Effector memory CD4-positive, alpha-beta T cell (primary cell): Measurements from ENCODE around the gene MYO16.

ENCODE experiments used
- DNase-seq, 3 donors: peaks; one replicate each; pipeline ENCODE4 v3.0.0-alpha.2; 2020
- H3K27ac ChIP-seq: 2 replicates; pipeline ENCODE4 v1.7.0; 2013; ENCODE audit warnings: mild to moderate bottlenecking, low read length, moderate library complexity; ENCODE audit not compliant: insufficient read depth, poor library complexity, severe bottlenecking
- H3K27me3 ChIP-seq: replicated peaks from 2 replicates; pipeline ENCODE4 v1.7.0; 2013; ENCODE audit warnings: mild to moderate bottlenecking, low read length; ENCODE audit not compliant: insufficient read depth, control insufficient read depth, poor library complexity, severe bottlenecking
- H3K36me3 ChIP-seq: 2 replicates; pipeline ENCODE4 v1.7.0; 2013; ENCODE audit warnings: mild to moderate bottlenecking, low read length, moderate library complexity; ENCODE audit not compliant: control insufficient read depth, insufficient read depth
- H3K4me1 ChIP-seq: 2 replicates; pipeline ENCODE4 v1.7.0; 2013; ENCODE audit warnings: low read length, mild to moderate bottlenecking; ENCODE audit not compliant: control insufficient read depth, insufficient read depth, poor library complexity, severe bottlenecking
- H3K4me3 ChIP-seq: 2 replicates; pipeline ENCODE4 v1.7.0; 2013; ENCODE audit warnings: low read length, low read depth, mild to moderate bottlenecking; ENCODE audit not compliant: insufficient read depth, poor library complexity, severe bottlenecking
- H3K9me3 ChIP-seq: 2 replicates; pipeline ENCODE4 v1.7.0; 2013; ENCODE audit warnings: mild to moderate bottlenecking, low read length, moderate library complexity; ENCODE audit not compliant: control insufficient read depth

Gene MYO16

DNA sequence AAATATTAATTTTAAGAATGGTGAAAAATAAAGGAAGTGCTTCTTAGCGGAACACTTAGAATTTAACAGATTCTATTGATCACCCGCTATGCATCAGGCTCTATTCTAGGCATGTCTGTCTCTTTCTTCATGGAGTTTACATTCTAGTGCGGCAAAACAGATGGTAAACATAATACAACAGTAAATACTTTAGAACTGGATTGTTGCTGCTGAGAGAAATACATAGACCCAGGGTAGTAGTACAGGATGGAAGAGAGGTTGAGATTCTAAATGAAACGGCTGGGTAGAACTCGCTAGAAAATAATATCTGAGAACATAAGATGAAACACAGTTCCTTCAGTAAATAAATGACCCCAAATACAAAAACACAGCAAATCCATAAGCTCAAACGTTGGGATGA is 498.7 kb downstream of the MYO16 start:
- Histone ChIP-seq H3K36me3 (no peaks in the 10 kb centered on the region), H3K27ac (no peak overlapping the region), H3K9me3 (no peaks in the 10 kb centered on the region), H3K27me3 (no peaks in the 10 kb centered on the region), H3K4me1 (no peaks in the 10 kb centered on the region), H3K4me3 (no peak overlapping the region)
- DNase-seq, result no peak

DNA sequence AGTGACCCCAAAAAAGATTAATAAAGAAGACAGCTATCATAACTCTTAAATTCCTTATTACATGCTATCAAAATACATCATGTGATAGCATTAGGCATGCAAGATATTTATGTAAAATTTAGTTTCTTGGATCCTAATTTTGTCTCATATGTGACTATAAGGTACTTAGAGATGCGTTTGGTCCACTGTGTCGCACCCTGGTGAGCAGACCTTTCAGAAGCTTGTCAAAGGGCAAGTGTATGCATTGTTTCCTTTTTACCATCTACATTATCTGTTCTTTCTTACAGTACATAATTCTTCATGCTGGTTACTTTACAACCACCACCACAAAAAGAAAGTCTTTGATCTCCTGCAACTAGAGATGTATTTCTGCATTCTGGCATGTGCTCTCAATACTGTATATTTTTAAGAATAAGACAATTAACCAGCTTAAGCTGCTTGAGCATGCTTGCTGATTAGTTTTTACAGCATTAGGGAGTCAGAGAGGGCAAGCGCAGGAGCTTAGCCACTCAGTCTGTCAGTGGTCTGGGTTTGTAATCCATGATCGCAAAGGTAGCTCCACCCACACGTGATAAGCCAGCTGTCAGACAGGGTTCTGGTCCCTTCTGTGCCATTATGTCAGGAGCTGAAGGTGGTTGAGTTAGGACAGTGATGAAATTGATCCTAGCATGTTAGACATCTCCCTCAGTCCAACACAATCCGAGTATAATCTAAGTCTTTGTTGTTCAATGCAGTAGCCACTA is 500.9 kb downstream of the MYO16 start:
- no peaks in the 10 kb centered on the region for H3K27me3 ChIP-seq
- no peak overlapping the region for H3K27ac ChIP-seq
- no peaks in the 10 kb centered on the region for H3K36me3 ChIP-seq
- H3K4me3 ChIP-seq, result no peak overlapping the region
- DNase-seq, result no peak
- no peaks in the 10 kb centered on the region for H3K9me3 ChIP-seq
- no peaks in the 10 kb centered on the region for H3K4me1 ChIP-seq

DNA sequence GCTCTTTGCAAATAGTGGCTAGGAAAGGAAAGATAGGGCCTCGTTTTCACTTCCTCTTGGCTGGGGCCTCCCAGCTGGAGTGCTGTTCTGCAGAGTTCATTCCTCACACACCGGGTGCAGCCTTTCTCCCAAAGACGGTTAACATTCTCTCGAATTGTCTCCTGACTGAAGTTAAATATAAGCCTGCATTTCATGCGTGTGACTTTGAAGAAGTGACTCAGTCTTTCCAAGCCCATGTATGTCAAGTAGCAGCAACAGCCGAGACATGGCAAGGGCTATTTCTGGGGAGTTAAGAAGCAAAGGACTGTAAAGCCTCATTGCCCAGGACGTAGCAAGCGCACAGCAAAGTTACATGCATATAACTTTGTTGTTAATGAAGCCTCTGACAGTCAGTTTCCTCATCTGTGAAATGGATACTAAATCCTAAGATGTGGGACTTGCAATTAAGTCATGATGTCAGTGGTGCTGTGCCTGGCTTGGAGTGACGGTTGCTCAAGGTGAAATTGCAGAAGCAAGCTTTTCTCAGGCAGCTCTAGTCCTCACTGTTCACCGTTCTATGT is 502.4 kb downstream of the MYO16 start:
- Histone ChIP-seq H3K9me3 (no peaks in the 10 kb centered on the region), H3K36me3 (no peaks in the 10 kb centered on the region), H3K4me3 (no peak overlapping the region), H3K27ac (no peak overlapping the region), H3K4me1 (no peaks in the 10 kb centered on the region), H3K27me3 (no peaks in the 10 kb centered on the region)
- DNase-seq, result no peak

DNA sequence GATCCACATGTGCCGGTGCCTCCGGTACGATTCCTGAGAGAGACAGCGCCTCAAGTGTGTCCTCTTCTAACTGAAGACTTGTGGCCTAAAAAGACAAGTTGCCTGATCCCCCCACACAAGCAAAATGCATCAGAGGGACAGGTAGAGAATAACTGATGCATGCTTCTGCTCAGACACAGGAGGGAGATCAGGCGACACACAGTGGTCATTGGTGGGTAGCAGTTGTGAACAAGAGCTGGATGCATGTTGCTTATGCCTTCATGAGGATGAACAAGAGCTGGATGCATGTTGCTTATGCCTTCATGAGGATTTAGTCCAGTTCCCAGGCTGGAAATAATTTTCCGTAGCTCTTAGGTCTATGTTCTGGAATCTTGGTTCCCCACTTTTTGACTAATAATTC is 505.6 kb downstream of the MYO16 start:
- Histone ChIP-seq H3K9me3 (no peaks in the 10 kb centered on the region), H3K36me3 (no peaks in the 10 kb centered on the region)

DNA sequence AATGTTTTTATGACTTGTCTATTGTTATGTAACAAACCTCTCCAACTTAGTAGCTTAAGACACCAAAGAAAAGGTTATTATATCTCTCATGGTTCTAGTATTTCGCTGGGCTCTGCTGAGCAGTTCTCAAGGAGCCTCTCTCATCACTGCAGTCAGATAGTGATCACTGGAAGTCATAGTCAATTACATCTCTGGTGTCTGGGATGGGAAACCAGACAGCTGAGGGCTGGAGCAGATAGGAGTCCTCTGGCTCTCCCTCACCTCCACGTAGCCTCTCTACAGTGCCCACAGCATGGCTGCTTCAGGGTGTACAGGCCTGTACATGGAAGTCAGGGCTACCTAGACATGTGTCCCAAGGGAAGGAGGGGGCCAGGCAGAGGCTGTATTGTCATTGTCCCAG is 507.5 kb downstream of the MYO16 start:
- H3K4me1 ChIP-seq, result no peaks in the 10 kb centered on the region
- H3K27me3 ChIP-seq, result no peaks in the 10 kb centered on the region

More for the DNA sequence above, 505.6 kb downstream of the MYO16 start:
- H3K4me1 ChIP-seq, result no peaks in the 10 kb centered on the region
- H3K27ac ChIP-seq, result no peak overlapping the region
- no peaks in the 10 kb centered on the region for H3K27me3 ChIP-seq
- H3K4me3 ChIP-seq, result no peak overlapping the region
- DNase-seq, result no peak

DNA sequence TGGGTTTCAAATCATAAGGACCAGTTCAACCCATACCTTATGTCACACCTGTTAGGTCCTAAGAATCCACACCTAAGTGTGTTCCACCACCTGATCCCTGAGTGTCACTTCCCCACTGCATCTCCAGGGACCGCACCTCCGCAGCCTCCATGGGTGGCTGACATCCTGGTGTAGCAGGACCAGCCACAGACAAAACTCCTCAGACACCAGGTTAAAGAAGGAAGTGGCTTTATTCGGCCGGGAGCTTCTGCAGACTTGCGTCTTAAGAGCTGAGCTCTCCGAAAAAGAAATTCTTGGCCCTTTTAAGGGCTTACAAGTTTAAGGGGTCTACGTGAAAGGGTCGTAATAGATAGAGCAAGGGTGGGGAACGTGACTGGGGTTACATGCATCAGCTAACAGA is 509.9 kb downstream of the MYO16 start:
- Histone ChIP-seq H3K4me1 (no peaks in the 10 kb centered on the region), H3K4me3 (no peak overlapping the region), H3K27me3 (no peaks in the 10 kb centered on the region), H3K9me3 (no peaks in the 10 kb centered on the region), H3K36me3 (no peaks in the 10 kb centered on the region), H3K27ac (no peak overlapping the region)
- DNase-seq, result no peak

More for the DNA sequence above, 507.5 kb downstream of the MYO16 start:
- Histone ChIP-seq H3K9me3 (no peaks in the 10 kb centered on the region), H3K4me3 (no peak overlapping the region), H3K27ac (no peak overlapping the region), H3K36me3 (no peaks in the 10 kb centered on the region)
- DNase-seq, result no peak

DNA sequence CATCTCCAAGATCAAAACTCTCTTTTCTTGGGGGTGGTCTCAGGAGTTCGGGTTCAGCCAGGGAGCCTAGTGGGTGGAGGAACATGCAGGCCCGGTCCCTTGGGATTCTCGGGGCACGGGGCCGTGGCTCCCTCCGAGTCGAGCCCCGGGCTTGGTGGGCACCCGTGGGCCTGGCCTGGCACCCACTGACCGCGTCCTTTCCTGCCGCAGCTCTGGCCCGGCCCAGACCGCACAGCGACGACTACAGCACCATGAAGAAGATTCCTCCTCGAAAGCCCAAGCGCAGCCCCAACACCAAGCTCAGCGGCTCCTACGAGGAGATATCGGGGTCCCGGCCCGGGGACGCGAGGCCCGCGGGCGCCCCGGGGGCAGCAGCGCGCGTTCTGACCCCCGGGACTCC is 510.6 kb downstream of the MYO16 start:
- no peaks in the 10 kb centered on the region for H3K4me1 ChIP-seq
- no peak overlapping the region for H3K27ac ChIP-seq
- no peak for DNase-seq
- no peaks in the 10 kb centered on the region for H3K36me3 ChIP-seq
- no peaks in the 10 kb centered on the region for H3K27me3 ChIP-seq
- no peak overlapping the region for H3K4me3 ChIP-seq
- H3K9me3 ChIP-seq, result no peaks in the 10 kb centered on the region

DNA sequence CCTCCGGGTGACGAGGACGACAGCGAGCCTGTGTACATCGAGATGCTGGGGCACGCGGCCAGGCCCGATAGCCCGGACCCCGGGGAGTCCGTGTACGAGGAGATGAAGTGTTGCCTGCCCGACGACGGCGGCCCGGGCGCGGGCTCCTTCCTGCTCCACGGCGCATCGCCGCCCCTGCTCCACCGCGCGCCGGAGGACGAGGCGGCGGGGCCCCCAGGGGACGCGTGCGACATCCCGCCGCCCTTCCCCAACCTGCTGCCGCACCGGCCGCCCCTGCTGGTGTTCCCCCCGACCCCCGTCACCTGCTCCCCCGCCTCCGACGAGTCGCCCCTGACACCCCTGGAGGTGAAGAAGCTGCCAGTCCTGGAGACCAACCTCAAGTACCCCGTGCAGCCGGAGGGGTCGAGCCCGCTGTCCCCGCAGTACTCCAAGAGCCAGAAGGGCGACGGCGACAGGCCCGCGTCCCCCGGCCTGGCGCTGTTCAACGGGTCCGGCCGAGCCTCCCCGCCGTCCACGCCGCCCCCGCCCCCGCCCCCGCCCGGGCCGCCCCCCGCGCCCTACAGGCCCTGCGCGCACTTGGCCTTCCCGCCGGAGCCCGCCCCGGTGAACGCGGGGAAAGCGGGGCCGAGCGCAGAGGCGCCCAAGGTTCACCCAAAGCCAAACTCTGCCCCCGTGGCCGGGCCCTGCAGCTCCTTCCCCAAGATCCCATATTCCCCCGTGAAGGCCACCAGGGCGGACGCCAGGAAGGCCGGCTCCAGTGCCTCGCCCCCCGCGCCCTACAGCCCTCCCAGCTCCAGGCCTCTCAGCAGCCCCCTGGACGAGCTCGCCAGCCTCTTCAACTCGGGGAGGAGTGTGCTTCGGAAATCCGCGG is 511.3 kb downstream of the MYO16 start:
- Histone ChIP-seq H3K27ac (no peak overlapping the region), H3K4me3 (no peak overlapping the region)
- no peak for DNase-seq

DNA sequence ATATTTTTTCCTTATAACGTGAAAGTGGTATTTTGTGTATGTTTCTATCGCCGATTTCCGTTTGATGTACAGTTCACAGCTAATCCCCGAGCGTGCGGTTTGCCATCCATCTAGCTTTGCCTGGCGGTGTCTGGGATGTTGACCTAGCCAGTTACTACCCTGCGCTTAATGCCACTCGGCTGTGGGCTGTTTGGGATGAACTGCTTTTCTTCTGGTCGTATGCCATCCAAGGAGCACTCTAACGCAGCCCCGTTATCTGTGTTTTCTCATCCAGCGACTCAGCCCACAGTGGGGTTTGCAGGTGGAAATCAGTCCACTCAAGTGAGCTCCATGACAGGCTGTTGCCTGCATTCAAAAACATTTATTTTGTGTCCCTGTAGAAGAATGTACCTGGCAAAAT is 512.3 kb downstream of the MYO16 start:
- Histone ChIP-seq H3K4me3 (no peak overlapping the region), H3K9me3 (no peaks in the 10 kb centered on the region), H3K27ac (no peak overlapping the region), H3K27me3 (no peaks in the 10 kb centered on the region), H3K4me1 (no peaks in the 10 kb centered on the region), H3K36me3 (no peaks in the 10 kb centered on the region)
- DNase-seq, result no peak

More for the DNA sequence above, 511.3 kb downstream of the MYO16 start:
- H3K9me3 ChIP-seq, result no peaks in the 10 kb centered on the region
- H3K36me3 ChIP-seq, result no peaks in the 10 kb centered on the region
- no peaks in the 10 kb centered on the region for H3K4me1 ChIP-seq
- no peaks in the 10 kb centered on the region for H3K27me3 ChIP-seq
